ENCODE results near the gene KLK1.

DNA sequence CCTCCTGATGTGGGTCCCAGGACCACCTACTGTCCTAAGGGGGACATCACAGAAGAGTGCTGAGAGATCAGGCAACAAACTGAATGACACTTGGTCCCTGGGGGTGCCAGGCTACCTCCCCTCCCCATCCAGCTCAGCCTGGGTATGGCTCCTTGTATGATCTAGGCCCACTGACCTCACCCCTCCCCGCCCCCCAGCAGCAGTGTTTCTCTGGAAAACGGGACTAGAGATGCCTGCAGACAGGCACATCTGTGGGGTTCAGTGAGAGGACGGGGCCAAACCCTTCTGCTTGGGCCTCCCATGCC lies 24.1 kb downstream of the KLK1 start:
- TF ChIP-seq, protein P1, sequence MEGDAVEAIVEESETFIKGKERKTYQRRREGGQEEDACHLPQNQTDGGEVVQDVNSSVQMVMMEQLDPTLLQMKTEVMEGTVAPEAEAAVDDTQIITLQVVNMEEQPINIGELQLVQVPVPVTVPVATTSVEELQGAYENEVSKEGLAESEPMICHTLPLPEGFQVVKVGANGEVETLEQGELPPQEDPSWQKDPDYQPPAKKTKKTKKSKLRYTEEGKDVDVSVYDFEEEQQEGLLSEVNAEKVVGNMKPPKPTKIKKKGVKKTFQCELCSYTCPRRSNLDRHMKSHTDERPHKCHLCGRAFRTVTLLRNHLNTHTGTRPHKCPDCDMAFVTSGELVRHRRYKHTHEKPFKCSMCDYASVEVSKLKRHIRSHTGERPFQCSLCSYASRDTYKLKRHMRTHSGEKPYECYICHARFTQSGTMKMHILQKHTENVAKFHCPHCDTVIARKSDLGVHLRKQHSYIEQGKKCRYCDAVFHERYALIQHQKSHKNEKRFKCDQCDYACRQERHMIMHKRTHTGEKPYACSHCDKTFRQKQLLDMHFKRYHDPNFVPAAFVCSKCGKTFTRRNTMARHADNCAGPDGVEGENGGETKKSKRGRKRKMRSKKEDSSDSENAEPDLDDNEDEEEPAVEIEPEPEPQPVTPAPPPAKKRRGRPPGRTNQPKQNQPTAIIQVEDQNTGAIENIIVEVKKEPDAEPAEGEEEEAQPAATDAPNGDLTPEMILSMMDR (IDR thresholded peaks at IDR 0.05), result no peak
- TF ChIP-seq POLR2A (IDR thresholded peaks at IDR 0.05), result no peak

Data from esophagus squamous epithelium (tissue), 4 donors.